HG03139 (cell line): ENCODE results near the gene NAP1L5.

Experiments
- ATAC-seq: cut with Tn5 transposase; IDR thresholded peaks from one replicate; pipeline ENCODE4 v1.9.1; 2021; ENCODE audit not compliant: unreplicated experiment

The NAP1L5 gene

GRCh38 chr4:88722828-88723227 is 25.2 kb upstream of the NAP1L5 start:
- no peak for ATAC-seq

GRCh38 chr4:88722276-88722780 is 24.7 kb upstream of the NAP1L5 start:
- ATAC-seq, result no peak

- ATAC-seq, result no peak
These were observed 23.1 kb upstream of the NAP1L5 start for GRCh38 chr4:88720451-88721428.

GRCh38 chr4:88719381-88719780 is 21.8 kb upstream of the NAP1L5 start:
- ATAC-seq, result no peak

- no peak for ATAC-seq
These were observed 20.5 kb upstream of the NAP1L5 start for GRCh38 chr4:88718098-88718497.

- ATAC-seq, result no peak
These were observed 16.2 kb upstream of the NAP1L5 start for GRCh38 chr4:88713782-88714181.

- ATAC-seq, result no peak
These were observed 12.4 kb upstream of the NAP1L5 start for GRCh38 chr4:88709989-88710388.

- ATAC-seq, result no peak
These were observed 8.9 kb upstream of the NAP1L5 start for GRCh38 chr4:88706574-88706973.

GRCh38 chr4:88705805-88706492 is 8.3 kb upstream of the NAP1L5 start:
- no peak for ATAC-seq

- ATAC-seq, result no peak
These were observed 7.6 kb upstream of the NAP1L5 start for GRCh38 chr4:88705223-88705622.

GRCh38 chr4:88702782-88703181 is 5.2 kb upstream of the NAP1L5 start:
- no peak for ATAC-seq

GRCh38 chr4:88698519-88698918 is 890 bp upstream of the NAP1L5 start:
- no peak for ATAC-seq

GRCh38 chr4:88697141-88697540 is 488 bp downstream of the NAP1L5 start:
- ATAC-seq, result no peak

GRCh38 chr4:88696630-88697029 is 999 bp downstream of the NAP1L5 start:
- no peak for ATAC-seq

GRCh38 chr4:88693792-88694191 is 3.8 kb downstream of the NAP1L5 start:
- ATAC-seq, result no peak

- no peak for ATAC-seq
These were observed 7.3 kb downstream of the NAP1L5 start for GRCh38 chr4:88690355-88690754.

GRCh38 chr4:88681209-88681608 is 16.4 kb downstream of the NAP1L5 start:
- ATAC-seq, result no peak

- ATAC-seq, result no peak
These were observed 22.1 kb downstream of the NAP1L5 start for GRCh38 chr4:88675543-88675942.

GRCh38 chr4:88674979-88675378 is 22.6 kb downstream of the NAP1L5 start:
- ATAC-seq, result no peak

GRCh38 chr4:88674565-88674964 is 23.1 kb downstream of the NAP1L5 start:
- ATAC-seq, result no peak

- no peak for ATAC-seq
These were observed 23.7 kb downstream of the NAP1L5 start for GRCh38 chr4:88673886-88674285.

- no peak for ATAC-seq
These were observed 24.6 kb downstream of the NAP1L5 start for GRCh38 chr4:88672987-88673386.
